ENCODE measurements around the gene VGLL4.
A peak's percentile ranks its signal among the peaks of the same experiment; 100 is the strongest.
"Not testable (repeated sequence)": the region's sequence is repeated elsewhere in the genome, so short reads cannot be mapped to it uniquely, and the experiment has no call there.

The VGLL4 gene

GRCh38 chr3:11643605-11644087 is at the start of gene VGLL4:
Gene VGLL4, minus strand, starts transcription at chr3:11643915. Its CDS starts 397 bp downstream, at chr3:11643518.
- peak; percentile 51 for DNase-seq (ENCODE audit: low read depth)

- DNase-seq (ENCODE audit: low read depth) = no peak
These were observed 48.8 kb upstream of the VGLL4 start for GRCh38 chr3:11692532-11692813.

GRCh38 chr3:11691767-11692531 is 48.2 kb upstream of the VGLL4 start:
- DNase-seq (ENCODE audit: low read depth) = no peak

- DNase-seq (ENCODE audit: low read depth) = no peak
These were observed 47.4 kb upstream of the VGLL4 start for GRCh38 chr3:11690863-11691766.

GRCh38 chr3:11689749-11690148 is 46.0 kb upstream of the VGLL4 start:
- DNase-seq (ENCODE audit: low read depth) = no peak

- DNase-seq (ENCODE audit: low read depth) = not testable (repeated sequence)
These were observed 41.3 kb upstream of the VGLL4 start for GRCh38 chr3:11684980-11685379.

GRCh38 chr3:11680509-11680908 is 36.8 kb upstream of the VGLL4 start:
- DNase-seq (ENCODE audit: low read depth) = no peak

GRCh38 chr3:11679964-11680363 is 36.2 kb upstream of the VGLL4 start:
- no peak for DNase-seq (ENCODE audit: low read depth)

- DNase-seq (ENCODE audit: low read depth) = no peak
These were observed 28.6 kb upstream of the VGLL4 start for GRCh38 chr3:11672363-11672762.

- no peak for DNase-seq (ENCODE audit: low read depth)
These were observed 28.0 kb upstream of the VGLL4 start for GRCh38 chr3:11671648-11672100.

- no peak for DNase-seq (ENCODE audit: low read depth)
These were observed 24.8 kb upstream of the VGLL4 start for GRCh38 chr3:11668243-11669235.

GRCh38 chr3:11665331-11665730 is 21.6 kb upstream of the VGLL4 start:
- no peak for DNase-seq (ENCODE audit: low read depth)

- no peak for DNase-seq (ENCODE audit: low read depth)
These were observed 18.8 kb upstream of the VGLL4 start for GRCh38 chr3:11662392-11662990.

GRCh38 chr3:11661827-11662226 is 18.1 kb upstream of the VGLL4 start:
- no peak for DNase-seq (ENCODE audit: low read depth)

- no peak for DNase-seq (ENCODE audit: low read depth)
These were observed 17.4 kb upstream of the VGLL4 start for GRCh38 chr3:11661052-11661656.

- no peak for DNase-seq (ENCODE audit: low read depth)
These were observed 16.5 kb upstream of the VGLL4 start for GRCh38 chr3:11660242-11660641.

GRCh38 chr3:11658180-11658579 is 14.5 kb upstream of the VGLL4 start:
- no peak for DNase-seq (ENCODE audit: low read depth)

- no peak for DNase-seq (ENCODE audit: low read depth)
These were observed 11.6 kb upstream of the VGLL4 start for GRCh38 chr3:11655196-11655928.

GRCh38 chr3:11654166-11654565 is 10.5 kb upstream of the VGLL4 start:
- DNase-seq (ENCODE audit: low read depth) = no peak
